ENCODE results near the gene ZNF407.

- TF ChIP-seq ZFP3 (CRISPR knock-in tag; IDR thresholded peaks at IDR 0.05) (no peak), ARNTL (CRISPR knock-in tag; IDR thresholded peaks at IDR 0.05; ENCODE audit: borderline replicate concordance, low read depth) (no peak), CREB5 (CRISPR knock-in tag; IDR thresholded peaks at IDR 0.05; ENCODE audit: low read depth) (no peak)
These were observed 145.0 kb downstream of the ZNF407 start for GRCh38 chr18:74742573-74743243.
